NCI-H69 (cell line): ENCODE data around the gene SMG6.
A peak's percentile ranks its signal among the peaks of the same experiment; 100 is the strongest.

Experiments used
- DNase-seq: peaks from one replicate; lab custom pipeline; 2025; lab: John Stamatoyannopoulos, UW

SMG6 gene

GRCh38 chr17:2076087-2076984 lies 227.2 kb downstream of the SMG6 start:
- DNase-seq = peak; percentile 94

- DNase-seq = peak; percentile 87
Measured at GRCh38 chr17:2075336-2076086, 228.1 kb downstream of the SMG6 start.

- DNase-seq = no peak
Measured at GRCh38 chr17:2074919-2075318, 228.7 kb downstream of the SMG6 start.

GRCh38 chr17:2071455-2072281 lies 231.9 kb downstream of the SMG6 start:
- DNase-seq = no peak

- DNase-seq = no peak
Measured at GRCh38 chr17:2071024-2071385, 232.6 kb downstream of the SMG6 start.

GRCh38 chr17:2070241-2071023 lies 233.2 kb downstream of the SMG6 start:
- DNase-seq = no peak

- DNase-seq = peak; percentile 92
Measured at GRCh38 chr17:2068519-2069051, 235.0 kb downstream of the SMG6 start.

- peak; percentile 38 for DNase-seq
Measured at GRCh38 chr17:2068031-2068518, 235.5 kb downstream of the SMG6 start.

GRCh38 chr17:2067608-2068024 lies 236.0 kb downstream of the SMG6 start:
- peak; percentile 91 for DNase-seq

GRCh38 chr17:2067048-2067561 lies 236.5 kb downstream of the SMG6 start:
- no peak for DNase-seq

- no peak for DNase-seq
Measured at GRCh38 chr17:2065949-2066400, 237.6 kb downstream of the SMG6 start.

GRCh38 chr17:2064980-2065785 lies 238.4 kb downstream of the SMG6 start:
- DNase-seq = peak; percentile 55

- DNase-seq = no peak
Measured at GRCh38 chr17:2064520-2064971, 239.0 kb downstream of the SMG6 start.

GRCh38 chr17:2064147-2064489 lies 239.5 kb downstream of the SMG6 start:
- no peak for DNase-seq

GRCh38 chr17:2063261-2064146 lies 240.1 kb downstream of the SMG6 start:
- DNase-seq = no peak

GRCh38 chr17:2062571-2063183 lies 240.9 kb downstream of the SMG6 start:
- DNase-seq = peak; percentile 42

GRCh38 chr17:2061441-2061958 lies 242.1 kb downstream of the SMG6 start:
- DNase-seq = no peak
